NCI-H82 (cell line): ENCODE data around the gene RABL6.
A peak's percentile ranks its signal among the peaks of the same experiment; 100 is the strongest.
"Not testable (repeated sequence)": the region's sequence is repeated elsewhere in the genome, so short reads cannot be mapped to it uniquely, and the experiment has no call there.

Source experiments
- DNase-seq: peaks from one replicate; lab custom pipeline; 2025; lab: John Stamatoyannopoulos, UW

Gene RABL6

GRCh38 chr9:136835162-136835931 is 27.6 kb downstream of the RABL6 start:
- no peak for DNase-seq

- no peak for DNase-seq
These were observed 28.5 kb downstream of the RABL6 start for GRCh38 chr9:136835932-136836904.

- no peak for DNase-seq
These were observed 29.6 kb downstream of the RABL6 start for GRCh38 chr9:136837146-136837855.

GRCh38 chr9:136837856-136838277 is 30.1 kb downstream of the RABL6 start:
- DNase-seq = not testable (repeated sequence)

GRCh38 chr9:136838314-136839228 is 30.8 kb downstream of the RABL6 start:
- no peak for DNase-seq

GRCh38 chr9:136839229-136840139 is 31.7 kb downstream of the RABL6 start:
- no peak for DNase-seq

- peak; percentile 37 for DNase-seq
These were observed 32.6 kb downstream of the RABL6 start for GRCh38 chr9:136840140-136840876.

- peak; percentile 87 for DNase-seq
These were observed 33.3 kb downstream of the RABL6 start for GRCh38 chr9:136840877-136841645.

- peak; percentile 49 for DNase-seq
These were observed 34.1 kb downstream of the RABL6 start for GRCh38 chr9:136841646-136842379.

GRCh38 chr9:136842380-136842948 is 34.7 kb downstream of the RABL6 start, which contains the start of gene AJM1:
Gene AJM1 (plus strand): TSS chr9:136842478. CDS start chr9:136844415, 1,937 bp downstream.
- DNase-seq = peak; percentile 85

GRCh38 chr9:136843159-136843800 is 35.5 kb downstream of the RABL6 start:
- DNase-seq = not testable (repeated sequence)

GRCh38 chr9:136843801-136844740 is 36.3 kb downstream of the RABL6 start:
- DNase-seq = peak; percentile 66

- DNase-seq = no peak
These were observed 37.2 kb downstream of the RABL6 start for GRCh38 chr9:136844761-136845464.

- no peak for DNase-seq
These were observed 37.9 kb downstream of the RABL6 start for GRCh38 chr9:136845465-136846260.
